ENCODE results near the gene LNX1.

The LNX1 gene

DNA sequence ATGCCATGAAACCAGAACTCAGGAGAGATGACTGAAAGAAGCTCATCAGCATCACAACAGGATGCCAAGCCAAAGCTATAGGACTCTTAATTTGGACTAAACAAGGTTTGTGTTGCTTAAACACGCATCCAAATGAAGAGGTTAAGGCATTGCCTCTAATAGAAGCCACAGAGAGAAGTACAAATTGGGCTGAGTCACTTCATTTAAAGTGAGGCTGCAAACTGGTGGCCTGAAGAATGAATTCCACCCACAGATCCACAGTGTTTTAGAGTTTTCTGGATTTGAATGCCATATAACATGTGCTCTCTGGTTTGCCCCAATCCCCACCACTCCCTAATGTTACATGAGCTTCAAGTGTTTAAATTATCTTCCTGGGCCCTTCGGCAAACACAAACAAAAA lies 110.4 kb downstream of the LNX1 start:
- peak; percentile 29 for DNase-seq (ENCODE audit: low read depth, low spot score)
- TF ChIP-seq, protein P1, sequence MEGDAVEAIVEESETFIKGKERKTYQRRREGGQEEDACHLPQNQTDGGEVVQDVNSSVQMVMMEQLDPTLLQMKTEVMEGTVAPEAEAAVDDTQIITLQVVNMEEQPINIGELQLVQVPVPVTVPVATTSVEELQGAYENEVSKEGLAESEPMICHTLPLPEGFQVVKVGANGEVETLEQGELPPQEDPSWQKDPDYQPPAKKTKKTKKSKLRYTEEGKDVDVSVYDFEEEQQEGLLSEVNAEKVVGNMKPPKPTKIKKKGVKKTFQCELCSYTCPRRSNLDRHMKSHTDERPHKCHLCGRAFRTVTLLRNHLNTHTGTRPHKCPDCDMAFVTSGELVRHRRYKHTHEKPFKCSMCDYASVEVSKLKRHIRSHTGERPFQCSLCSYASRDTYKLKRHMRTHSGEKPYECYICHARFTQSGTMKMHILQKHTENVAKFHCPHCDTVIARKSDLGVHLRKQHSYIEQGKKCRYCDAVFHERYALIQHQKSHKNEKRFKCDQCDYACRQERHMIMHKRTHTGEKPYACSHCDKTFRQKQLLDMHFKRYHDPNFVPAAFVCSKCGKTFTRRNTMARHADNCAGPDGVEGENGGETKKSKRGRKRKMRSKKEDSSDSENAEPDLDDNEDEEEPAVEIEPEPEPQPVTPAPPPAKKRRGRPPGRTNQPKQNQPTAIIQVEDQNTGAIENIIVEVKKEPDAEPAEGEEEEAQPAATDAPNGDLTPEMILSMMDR (IDR thresholded peaks at IDR 0.05; ENCODE audit: low read depth, low read length), result no peak
- in situ Hi-C loops (cut with HindIII; ENCODE audit: low sequenced_read_pairs), result loop anchor here (25.0 kb wide), 1 partner anchor 431 kb away; no protein-coding TSS in a partner anchor
- no peak overlapping the region for H3K4me3 ChIP-seq (ENCODE audit: low read depth, low read length)

DNA sequence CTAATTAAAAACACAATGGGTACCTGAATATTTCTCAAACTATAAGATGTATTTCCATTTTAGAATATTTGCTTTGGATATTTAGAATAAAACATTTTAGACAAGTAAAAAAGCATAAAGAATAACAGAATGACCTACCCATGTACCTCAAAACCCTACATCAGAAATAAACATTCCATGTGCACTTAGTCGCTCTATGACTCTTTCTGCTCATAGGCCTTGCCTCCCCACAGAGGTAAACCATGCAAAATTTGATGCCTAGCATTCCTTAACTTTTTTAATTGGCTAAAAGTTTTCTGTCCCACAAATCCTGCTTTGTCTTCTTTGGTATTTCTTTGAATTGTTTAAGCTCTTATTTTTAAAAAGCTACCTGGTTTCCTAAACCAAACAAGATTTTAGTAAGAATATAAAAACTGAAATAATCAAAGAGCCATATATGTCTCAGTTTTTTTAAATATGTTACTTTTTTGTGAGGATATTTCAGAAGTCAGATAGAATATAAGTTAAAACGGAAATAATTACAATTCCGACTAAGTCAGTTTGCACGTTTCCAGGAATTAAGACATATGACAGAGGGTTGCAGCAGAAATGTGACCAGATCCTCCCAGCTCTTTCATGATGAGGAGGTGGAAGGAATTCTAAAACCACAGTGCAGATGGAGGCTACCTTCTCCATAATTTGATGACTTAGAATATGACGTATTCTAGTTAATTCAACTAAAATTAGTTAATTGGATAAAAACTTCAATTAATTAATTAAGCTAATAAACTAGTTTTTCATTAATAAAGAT lies 111.4 kb downstream of the LNX1 start:
- TF ChIP-seq, protein P1 (IDR thresholded peaks at IDR 0.05; ENCODE audit: low read depth, low read length), result no peak
- in situ Hi-C loops (cut with HindIII; ENCODE audit: low sequenced_read_pairs), result loop anchor here (25.0 kb wide), 1 partner anchor 432 kb away; no protein-coding TSS in a partner anchor
- DNase-seq (ENCODE audit: low read depth, low spot score), result peak; percentile 74
- H3K4me3 ChIP-seq (ENCODE audit: low read depth, low read length), result no peak overlapping the region

DNA sequence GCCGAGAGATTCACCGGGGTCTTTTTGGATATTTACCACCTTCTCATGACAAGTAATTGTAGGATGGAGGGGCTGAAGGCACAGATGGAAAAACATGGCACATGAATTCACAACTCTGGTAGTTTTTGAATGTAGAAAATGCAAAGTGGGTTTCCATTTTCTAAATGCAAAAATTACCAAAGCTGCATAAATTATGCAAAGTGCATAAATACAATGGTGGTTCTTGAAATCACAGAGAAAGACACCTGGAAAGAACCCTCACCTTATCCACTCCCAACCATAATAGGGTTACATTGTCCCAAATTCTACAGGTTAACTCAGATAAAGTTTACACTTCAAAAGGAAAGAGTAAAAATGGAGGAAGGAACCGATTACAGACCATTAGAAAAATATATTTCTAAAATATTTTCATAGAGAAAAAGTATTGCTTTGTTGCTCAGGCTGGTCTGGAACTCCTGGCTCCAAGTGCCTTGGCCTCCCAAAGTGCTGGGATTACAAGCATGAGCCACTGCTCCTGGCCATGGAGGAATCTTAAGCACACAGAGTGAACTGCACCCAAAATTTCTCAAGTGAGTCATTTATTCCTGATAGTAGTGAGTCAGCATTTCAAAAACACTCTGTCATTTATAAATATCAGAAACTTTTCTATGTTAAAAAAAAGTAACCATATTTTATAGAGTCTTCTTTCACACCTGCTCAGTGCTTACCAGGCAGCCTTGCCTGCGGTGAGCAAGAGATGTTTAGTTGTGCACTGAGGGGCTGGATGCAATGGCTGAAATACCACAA lies 112.4 kb downstream of the LNX1 start:
- TF ChIP-seq, protein P1 (IDR thresholded peaks at IDR 0.05; ENCODE audit: low read depth, low read length), result no peak
- peak; percentile 87 for DNase-seq (ENCODE audit: low read depth, low spot score)
- in situ Hi-C loops (cut with HindIII; ENCODE audit: low sequenced_read_pairs), result loop anchor here (25.0 kb wide), 1 partner anchor 433 kb away; no protein-coding TSS in a partner anchor
- H3K4me3 ChIP-seq (ENCODE audit: low read depth, low read length), result no peak overlapping the region

DNA sequence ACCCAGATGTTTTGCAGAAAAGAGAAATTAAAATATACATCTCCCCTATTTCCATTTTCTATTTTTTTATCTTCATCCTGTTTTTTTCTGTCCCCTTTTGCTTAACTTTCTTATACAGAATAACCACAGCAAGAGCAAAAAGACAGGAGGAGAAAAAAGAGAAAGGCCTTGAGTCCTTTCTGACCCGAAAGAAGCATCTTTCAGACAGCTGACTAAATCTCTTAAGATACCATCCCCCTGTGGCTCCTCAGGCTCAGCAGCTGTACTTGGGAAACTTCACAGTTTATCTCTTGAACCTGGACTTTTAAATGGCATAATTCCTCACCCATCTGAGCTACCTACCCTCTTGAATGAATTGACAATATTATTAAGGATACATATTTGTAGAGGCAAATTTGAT lies 113.7 kb downstream of the LNX1 start:
- DNase-seq (ENCODE audit: low read depth, low spot score), result no peak
- TF ChIP-seq, protein P1 (IDR thresholded peaks at IDR 0.05; ENCODE audit: low read depth, low read length), result no peak
- in situ Hi-C loops (cut with HindIII; ENCODE audit: low sequenced_read_pairs), result loop anchor here (25.0 kb wide), 1 partner anchor 435 kb away; no protein-coding TSS in a partner anchor
- H3K4me3 ChIP-seq (ENCODE audit: low read depth, low read length), result no peak overlapping the region

DNA sequence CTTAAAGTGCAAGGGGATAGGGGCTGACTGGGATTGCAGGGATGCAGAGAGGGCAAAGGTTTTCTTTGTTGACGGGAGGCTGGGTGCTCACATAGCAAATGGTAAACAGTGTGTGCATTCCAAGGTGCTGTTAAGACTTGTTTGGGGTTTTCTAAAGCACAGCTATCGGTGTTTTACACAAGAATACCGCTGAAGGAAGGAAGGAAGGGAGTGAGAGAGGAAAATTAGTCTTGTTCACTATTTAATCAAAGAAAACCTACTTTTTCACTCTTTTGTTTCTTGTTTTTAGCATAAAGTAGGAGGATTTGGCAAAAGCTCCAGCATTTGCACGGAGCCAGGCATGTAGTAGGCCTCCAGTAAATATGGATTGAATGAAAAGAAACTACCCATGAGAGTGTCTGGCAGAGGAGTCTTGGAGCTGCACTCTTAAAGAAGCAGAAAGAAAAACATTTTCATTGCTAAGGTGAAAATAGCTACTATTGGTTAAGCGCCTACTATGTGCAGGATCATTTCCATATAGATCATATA lies 114.2 kb downstream of the LNX1 start:
- TF ChIP-seq, protein P1 (IDR thresholded peaks at IDR 0.05; ENCODE audit: low read depth, low read length), result no peak
- in situ Hi-C loops (cut with HindIII; ENCODE audit: low sequenced_read_pairs), result loop anchor here (25.0 kb wide), 1 partner anchor 435 kb away; no protein-coding TSS in a partner anchor
- no peak for DNase-seq (ENCODE audit: low read depth, low spot score)
- no peak overlapping the region for H3K4me3 ChIP-seq (ENCODE audit: low read depth, low read length)
